ENCODE measurements around the gene DIAPH2.

Gene DIAPH2

GRCh38 chrX:97461763-97462162, 777.1 kb downstream of the DIAPH2 start:
- no peak overlapping the region for H2AFZ ChIP-seq (ENCODE audit: low read length)
- no peaks in the 10 kb centered on the region for H4K20me1 ChIP-seq (ENCODE audit: insufficient read depth, low read length, poor library complexity, severe bottlenecking)
- no peaks in the 10 kb centered on the region for H3K9me3 ChIP-seq (ENCODE audit: insufficient read depth, low read depth, low read length)
- H3K9ac ChIP-seq (ENCODE audit: low read depth, low read length, poor library complexity, severe bottlenecking) = no peak overlapping the region
- no peaks in the 10 kb centered on the region for H3K9me2 ChIP-seq (replicated peaks; ENCODE audit: low read depth, low read length)
- no peaks in the 10 kb centered on the region for H3K36me3 ChIP-seq (ENCODE audit: insufficient read depth, low read length)
- TF ChIP-seq CTCF (conservative IDR thresholded peaks at IDR 0.05; ENCODE audit: low read length) (no peak), EZH2phosphoT487 (IDR thresholded peaks at IDR 0.05; ENCODE audit: borderline replicate concordance) (no peak)
- no peaks in the 10 kb centered on the region for H3F3A ChIP-seq (ENCODE audit: low read depth)
- H3K4me3 ChIP-seq (ENCODE audit: low read length, poor library complexity, severe bottlenecking) = no peak overlapping the region
- no peak overlapping the region for H3K4me2 ChIP-seq (ENCODE audit: low read depth, low read length, poor library complexity, severe bottlenecking)
- H3K79me2 ChIP-seq (ENCODE audit: insufficient read depth, low read length) = no peaks in the 10 kb centered on the region
- H3K27me3 ChIP-seq (ENCODE audit: insufficient read depth, low read length, poor library complexity, severe bottlenecking) = no peaks in the 10 kb centered on the region
- H3K4me1 ChIP-seq (ENCODE audit: insufficient read depth, low read length, poor library complexity, severe bottlenecking) = no peaks in the 10 kb centered on the region

- H3K79me2 ChIP-seq (ENCODE audit: insufficient read depth, low read length) = no peaks in the 10 kb centered on the region
- H3K9me3 ChIP-seq (ENCODE audit: insufficient read depth, low read depth, low read length) = no peaks in the 10 kb centered on the region
- no peak overlapping the region for H2AFZ ChIP-seq (ENCODE audit: low read length)
- H3K4me1 ChIP-seq (ENCODE audit: insufficient read depth, low read length, poor library complexity, severe bottlenecking) = no peaks in the 10 kb centered on the region
- H3K9me2 ChIP-seq (replicated peaks; ENCODE audit: low read depth, low read length) = no peaks in the 10 kb centered on the region
- no peak overlapping the region for H3K4me2 ChIP-seq (ENCODE audit: low read depth, low read length, poor library complexity, severe bottlenecking)
- no peaks in the 10 kb centered on the region for H4K20me1 ChIP-seq (ENCODE audit: insufficient read depth, low read length, poor library complexity, severe bottlenecking)
- H3F3A ChIP-seq (ENCODE audit: low read depth) = no peaks in the 10 kb centered on the region
- H3K4me3 ChIP-seq (ENCODE audit: low read length, poor library complexity, severe bottlenecking) = no peak overlapping the region
- H3K9ac ChIP-seq (ENCODE audit: low read depth, low read length, poor library complexity, severe bottlenecking) = no peak overlapping the region
- no peaks in the 10 kb centered on the region for H3K27me3 ChIP-seq (ENCODE audit: insufficient read depth, low read length, poor library complexity, severe bottlenecking)
- TF ChIP-seq EZH2phosphoT487 (IDR thresholded peaks at IDR 0.05; ENCODE audit: borderline replicate concordance) = no peak
- TF ChIP-seq CTCF (conservative IDR thresholded peaks at IDR 0.05; ENCODE audit: low read length) = no peak
- no peaks in the 10 kb centered on the region for H3K36me3 ChIP-seq (ENCODE audit: insufficient read depth, low read length)
Measured at GRCh38 chrX:97471071-97471470, 786.4 kb downstream of the DIAPH2 start.

- no peak overlapping the region for H3K9ac ChIP-seq (ENCODE audit: low read depth, low read length, poor library complexity, severe bottlenecking)
- H3K36me3 ChIP-seq (ENCODE audit: insufficient read depth, low read length) = no peaks in the 10 kb centered on the region
- H3K27me3 ChIP-seq (ENCODE audit: insufficient read depth, low read length, poor library complexity, severe bottlenecking) = no peaks in the 10 kb centered on the region
- TF ChIP-seq CTCF (conservative IDR thresholded peaks at IDR 0.05; ENCODE audit: low read length) (no peak), EZH2phosphoT487 (IDR thresholded peaks at IDR 0.05; ENCODE audit: borderline replicate concordance) (no peak)
- no peak overlapping the region for H2AFZ ChIP-seq (ENCODE audit: low read length)
- H4K20me1 ChIP-seq (ENCODE audit: insufficient read depth, low read length, poor library complexity, severe bottlenecking) = no peaks in the 10 kb centered on the region
- H3K9me2 ChIP-seq (replicated peaks; ENCODE audit: low read depth, low read length) = no peaks in the 10 kb centered on the region
- no peaks in the 10 kb centered on the region for H3K9me3 ChIP-seq (ENCODE audit: insufficient read depth, low read depth, low read length)
- H3K4me2 ChIP-seq (ENCODE audit: low read depth, low read length, poor library complexity, severe bottlenecking) = no peak overlapping the region
- H3F3A ChIP-seq (ENCODE audit: low read depth) = no peaks in the 10 kb centered on the region
- no peaks in the 10 kb centered on the region for H3K79me2 ChIP-seq (ENCODE audit: insufficient read depth, low read length)
- no peak overlapping the region for H3K4me3 ChIP-seq (ENCODE audit: low read length, poor library complexity, severe bottlenecking)
- H3K4me1 ChIP-seq (ENCODE audit: insufficient read depth, low read length, poor library complexity, severe bottlenecking) = no peaks in the 10 kb centered on the region
Measured at GRCh38 chrX:97474933-97475332, 790.3 kb downstream of the DIAPH2 start.
